Placental epithelial cell (primary cell): ENCODE data around the gene TSFM. TPM values are rescaled to one million over a fixed set of nuclear protein-coding genes. Genes with fewer than 3 reads are reported as not detected.

Experiments
- small RNA-seq: library from RNA; depleted of rRNA; stranded (forward); fragments of <200 nt; gene quantifications from one replicate; pipeline ENCODE3, GENCODE V24; 2012
- total RNA-seq: library from RNA; depleted of rRNA; stranded (reverse); fragments of >200 nt; gene quantifications from 2 replicates; pipeline ENCODE4 v1.2.3, GENCODE V29; 2012

TSFM gene
- 10.6 and 12.3 TPM in 2 replicates for total RNA-seq

DNA sequence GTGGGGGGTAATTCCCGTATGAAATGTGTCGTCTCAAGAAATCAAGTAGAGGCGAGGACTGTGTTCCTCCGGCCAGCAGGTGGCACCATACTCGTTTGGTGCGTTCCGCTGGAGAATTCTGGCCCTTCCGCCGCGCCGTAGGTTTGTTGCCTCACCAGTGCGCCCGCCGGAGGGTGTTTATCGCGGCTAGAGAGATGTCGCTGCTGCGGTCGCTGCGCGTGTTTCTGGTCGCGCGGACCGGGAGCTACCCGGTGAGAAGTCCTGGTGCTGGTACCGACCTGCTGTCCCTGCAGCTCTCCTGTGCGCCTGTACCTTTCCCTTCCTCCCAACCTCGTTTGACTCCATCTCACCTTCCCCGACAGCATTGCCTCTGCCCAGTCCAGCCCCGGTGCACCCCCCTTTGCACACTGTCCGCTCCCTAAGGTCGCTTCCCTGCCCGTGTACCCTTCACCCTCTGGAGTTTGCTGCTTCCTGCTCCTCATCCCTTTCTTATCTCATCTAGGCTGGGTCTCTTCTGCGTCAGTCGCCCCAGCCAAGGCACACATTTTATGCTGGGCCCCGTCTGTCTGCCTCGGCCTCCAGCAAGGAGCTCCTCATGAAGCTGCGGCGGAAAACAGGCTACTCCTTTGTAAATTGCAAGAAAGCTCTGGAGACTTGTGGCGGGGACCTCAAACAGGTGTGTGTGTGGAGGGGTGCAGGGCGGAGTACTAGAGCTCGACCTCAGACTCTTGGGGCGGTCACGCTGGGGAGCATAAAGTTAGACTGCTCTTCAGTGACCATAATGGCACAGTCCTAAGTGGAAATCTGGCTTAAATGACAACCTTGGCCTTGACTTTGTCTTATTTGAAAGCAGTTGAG is at the start of gene TSFM:
TSFM (plus strand) TSS at position 180 of the 858 bp plus-strand sequence; CDS start at position 195, 15 bp downstream.

GRCh38 chr12:57738661-57739237 is 43.8 kb upstream of the TSFM start, which contains the start of gene AGAP2:
Gene AGAP2, minus strand, starts transcription at chr12:57738742. Its CDS starts 496 bp downstream, at chr12:57738246.

DNA sequence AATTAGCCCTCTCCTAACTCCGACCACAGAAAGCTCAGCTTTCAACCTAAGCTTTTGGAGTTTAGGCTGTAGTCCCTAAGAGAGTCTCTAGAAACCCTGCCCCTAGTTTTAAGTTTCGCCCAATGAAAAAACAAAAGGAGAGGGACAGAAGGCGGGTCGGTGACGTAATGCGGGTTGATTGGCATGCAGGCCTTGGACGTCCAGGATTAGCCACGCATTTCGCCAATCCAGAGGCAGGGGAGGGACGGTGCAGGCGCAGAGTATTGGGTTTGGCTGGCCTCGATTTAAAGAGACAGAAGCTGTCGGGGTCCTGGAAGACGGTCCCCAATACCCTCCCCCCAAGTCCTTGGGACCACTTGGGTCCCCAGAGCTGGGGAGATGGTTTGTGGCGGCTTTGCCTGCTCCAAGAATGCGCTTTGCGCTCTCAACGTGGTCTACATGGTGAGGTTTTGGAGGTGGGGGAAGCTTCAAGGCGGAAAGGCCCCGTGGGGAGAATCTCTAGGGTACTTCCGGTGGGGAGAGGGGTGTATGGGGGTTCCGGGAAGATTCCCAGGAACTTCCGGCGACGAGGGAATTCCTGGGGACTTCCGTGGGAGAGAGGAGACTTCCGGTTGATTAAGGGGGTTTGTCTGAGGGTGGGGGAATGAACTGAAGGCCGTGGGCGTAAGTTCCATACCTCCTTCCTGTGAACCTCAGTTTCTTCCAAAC is 37.7 kb upstream of the TSFM start, which contains the start of gene TSPAN31:
TSPAN31 (plus strand) TSS at position 263 of the 708 bp plus-strand sequence; CDS start at position 379, 116 bp downstream.

DNA sequence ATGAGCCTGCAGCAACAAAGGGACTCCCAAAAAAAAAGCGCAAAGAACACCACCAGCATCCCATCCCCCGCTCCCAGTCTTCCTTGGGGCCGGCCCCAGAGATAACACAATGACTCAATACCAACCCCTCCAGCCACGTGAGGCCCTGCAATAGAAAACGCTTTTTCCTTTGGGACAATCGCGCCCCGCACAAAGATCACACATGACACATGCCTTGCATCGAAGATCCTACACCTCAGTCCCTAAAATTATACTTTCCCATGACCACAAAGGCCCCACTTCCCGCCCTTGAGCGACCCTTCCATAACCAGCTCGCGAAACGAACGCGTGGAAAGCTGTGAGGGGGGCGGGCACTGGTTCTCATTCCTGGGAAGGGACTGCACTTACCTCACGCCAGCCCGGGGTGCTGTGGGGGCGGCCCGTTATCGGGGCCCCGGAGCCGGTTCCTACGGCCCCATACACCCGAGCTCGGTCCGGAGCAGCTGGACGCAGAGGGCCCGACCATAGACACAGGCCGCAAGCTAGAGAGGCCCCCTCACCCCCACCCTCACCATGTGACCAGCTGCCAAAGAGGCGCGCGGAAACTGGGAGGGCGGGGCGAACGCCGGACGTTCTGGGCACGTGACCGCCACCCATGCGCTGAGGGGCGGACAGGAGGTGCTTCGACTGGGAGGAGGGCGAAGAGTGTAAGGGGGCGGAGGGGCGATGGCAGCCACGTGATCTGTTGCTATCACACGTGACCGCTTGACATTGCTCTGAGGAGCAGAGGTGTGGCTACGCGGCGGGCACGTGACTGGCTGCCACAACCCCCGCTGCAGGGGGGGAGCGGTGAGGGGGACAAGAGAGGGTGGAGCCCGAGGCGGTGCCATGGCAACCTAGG is 30.6 kb upstream of the TSFM start, which contains the start of gene CDK4:
CDK4 (minus strand) TSS at position 523 of the 880 bp plus-strand sequence. CDS start 593 bp downstream, outside the sequence.

GRCh38 chr12:57754411-57755193 is 28.0 kb upstream of the TSFM start, which contains the start of gene MARCHF9:
Gene MARCHF9, plus strand, starts transcription at chr12:57755103. Its CDS starts 426 bp downstream, at chr12:57755529.

DNA sequence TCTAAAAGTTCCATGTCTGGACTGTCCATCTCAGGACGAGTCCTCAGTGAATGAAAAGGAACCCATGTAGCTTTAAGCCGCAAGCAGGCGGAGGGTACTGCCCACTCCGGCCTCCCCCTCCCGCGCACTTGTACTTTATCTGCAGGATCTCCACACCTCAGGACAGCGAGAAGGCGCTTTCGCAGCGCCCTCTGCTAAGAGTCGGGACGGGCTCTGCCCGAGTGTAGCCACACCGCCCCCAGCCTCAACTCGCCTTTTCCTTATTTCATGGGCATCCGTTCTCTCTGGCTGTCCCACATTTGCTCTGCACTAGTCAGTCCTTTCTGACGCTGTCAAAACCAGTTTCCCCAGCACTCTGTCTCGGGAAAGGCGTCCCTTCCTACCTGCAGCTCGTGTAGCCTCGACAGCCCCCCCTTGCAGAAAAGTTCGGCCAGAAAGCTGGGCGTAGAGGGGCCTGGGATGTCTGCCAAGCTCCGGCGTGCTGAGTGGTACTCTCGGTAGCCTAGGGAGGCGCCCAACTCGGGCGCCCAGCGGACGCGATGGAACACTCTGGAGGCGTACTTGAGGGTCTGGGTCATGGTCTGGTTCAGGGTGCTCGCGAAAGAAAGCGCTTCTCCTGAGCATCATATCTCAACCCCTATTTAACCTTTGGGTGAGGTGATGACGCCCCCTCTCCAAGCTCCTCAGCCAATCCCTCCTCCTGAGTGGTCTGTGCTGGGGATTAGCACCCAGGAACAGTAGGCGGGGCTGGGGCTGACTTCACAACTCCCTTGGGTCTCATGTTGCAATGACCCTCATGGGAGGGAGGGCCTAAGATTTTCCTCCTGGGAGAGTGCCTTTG is 15.9 kb upstream of the TSFM start, which contains the start of gene CYP27B1:
CYP27B1 (minus strand) TSS at position 615 of the 841 bp plus-strand sequence; CDS start at position 578, 37 bp downstream.

GRCh38 chr12:57771873-57772428 is 10.6 kb upstream of the TSFM start, which contains the start of gene METTL1:
Gene METTL1, minus strand, starts transcription at chr12:57772105. Its CDS starts 22 bp downstream, at chr12:57772083.

DNA sequence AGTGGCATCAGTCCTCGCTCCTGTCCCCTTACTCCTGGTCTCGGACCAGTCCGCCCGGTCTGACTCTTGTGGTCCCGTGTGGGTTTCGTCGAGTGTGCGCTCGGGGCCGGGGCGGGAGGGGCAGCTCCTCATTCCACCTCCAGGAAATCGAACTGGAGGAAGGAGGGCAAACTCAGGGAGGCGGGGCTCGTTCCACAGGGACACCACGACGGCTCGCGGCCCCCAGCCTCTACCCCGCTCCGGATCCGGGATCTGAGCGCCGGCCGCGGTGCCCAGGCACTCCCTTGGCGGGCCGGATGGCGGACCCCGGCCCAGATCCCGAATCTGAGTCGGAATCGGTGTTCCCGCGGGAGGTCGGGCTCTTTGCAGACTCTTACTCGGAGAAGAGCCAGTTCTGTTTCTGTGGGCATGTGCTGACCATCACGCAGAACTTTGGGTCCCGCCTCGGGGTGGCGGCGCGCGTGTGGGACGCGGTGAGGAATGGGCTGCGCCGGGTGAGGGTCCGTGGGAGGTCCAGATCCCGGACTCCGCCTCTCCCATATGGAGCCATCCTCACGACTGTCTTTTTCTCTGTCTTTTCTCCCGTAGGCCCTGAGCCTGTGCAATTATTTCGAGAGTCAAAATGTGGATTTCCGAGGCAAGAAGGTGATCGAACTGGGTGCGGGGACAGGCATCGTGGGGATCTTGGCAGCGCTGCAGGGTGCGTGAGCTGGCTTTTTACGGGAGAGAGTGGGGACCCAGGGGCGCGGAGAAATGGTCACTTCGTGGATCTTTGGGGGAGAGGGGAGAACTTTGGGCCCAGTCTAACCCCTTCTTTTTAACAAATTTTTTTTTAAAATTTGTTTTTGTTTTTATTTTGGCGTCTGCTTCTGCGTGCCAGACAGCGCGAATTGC is 9.9 kb upstream of the TSFM start, which contains the start of gene EEF1AKMT3:
EEF1AKMT3 (plus strand) TSS at position 186 of the 894 bp plus-strand sequence; CDS start at position 297, 111 bp downstream.

GRCh38 chr12:57846577-57847319 is 64.2 kb downstream of the TSFM start, which contains the start of gene CTDSP2:
Gene CTDSP2, minus strand, starts transcription at chr12:57846729. Its CDS starts 294 bp downstream, at chr12:57846435.

Small RNA genes lying within 50 kb of the gene (small RNA-seq; reads per million reads assigned to genes)
- gene MIR26A2 (1.4 reads per million, percentile 67 among the genes with 10 or more reads in this experiment), gene RNU6-1083P (not detected)

Other genes starting within 250 kb of the TSFM start
- 127 and 153 TPM in 2 replicates for gene DCTN2, start 235.6 kb upstream of the TSFM start, total RNA-seq
- gene KIF5A, start 232.7 kb upstream of the TSFM start, total RNA-seq = under 0.01 and 0.11 TPM in 2 replicates
- 24.7 and 93.9 TPM in 2 replicates for gene PIP4K2C, start 191.6 kb upstream of the TSFM start, total RNA-seq
- gene DTX3, start 178.0 kb upstream of the TSFM start, total RNA-seq = 16.1 and 20.0 TPM in 2 replicates
- 6.0 and 22.4 TPM in 2 replicates for gene ARHGEF25, start 171.4 kb upstream of the TSFM start, total RNA-seq
- 0.22 and 0.39 TPM in 2 replicates for gene B4GALNT1, start 149.6 kb upstream of the TSFM start, total RNA-seq
- 214 and 236 TPM in 2 replicates for gene OS9, start 88.7 kb upstream of the TSFM start, total RNA-seq
- gene AGAP2, start 44.0 kb upstream of the TSFM start, total RNA-seq = 0.33 and 0.39 TPM in 2 replicates
- 51.8 and 80.0 TPM in 2 replicates for gene TSPAN31, start 37.7 kb upstream of the TSFM start, total RNA-seq
- 150 and 200 TPM in 2 replicates for gene CDK4, start 30.5 kb upstream of the TSFM start, total RNA-seq
- gene MARCHF9, start 27.7 kb upstream of the TSFM start, total RNA-seq = 1.8 and 2.0 TPM in 2 replicates
- gene CYP27B1, start 15.7 kb upstream of the TSFM start, total RNA-seq = 2.9 and 3.9 TPM in 2 replicates
- gene METTL1, start 10.7 kb upstream of the TSFM start, total RNA-seq = 4.7 and 6.6 TPM in 2 replicates
- 6.3 and 6.6 TPM in 2 replicates for gene EEF1AKMT3, start 10.2 kb upstream of the TSFM start, total RNA-seq
- 1.1 and 2.7 TPM in 2 replicates for gene AVIL, start 35.9 kb downstream of the TSFM start, total RNA-seq
- gene CTDSP2, start 63.9 kb downstream of the TSFM start, total RNA-seq = 51.9 and 76.6 TPM in 2 replicates
- 3.9 and 9.1 TPM in 2 replicates for gene ATP23, start 158.8 kb downstream of the TSFM start, total RNA-seq